Measurements from ENCODE around the gene RNF144A.

RNF144A gene

DNA sequence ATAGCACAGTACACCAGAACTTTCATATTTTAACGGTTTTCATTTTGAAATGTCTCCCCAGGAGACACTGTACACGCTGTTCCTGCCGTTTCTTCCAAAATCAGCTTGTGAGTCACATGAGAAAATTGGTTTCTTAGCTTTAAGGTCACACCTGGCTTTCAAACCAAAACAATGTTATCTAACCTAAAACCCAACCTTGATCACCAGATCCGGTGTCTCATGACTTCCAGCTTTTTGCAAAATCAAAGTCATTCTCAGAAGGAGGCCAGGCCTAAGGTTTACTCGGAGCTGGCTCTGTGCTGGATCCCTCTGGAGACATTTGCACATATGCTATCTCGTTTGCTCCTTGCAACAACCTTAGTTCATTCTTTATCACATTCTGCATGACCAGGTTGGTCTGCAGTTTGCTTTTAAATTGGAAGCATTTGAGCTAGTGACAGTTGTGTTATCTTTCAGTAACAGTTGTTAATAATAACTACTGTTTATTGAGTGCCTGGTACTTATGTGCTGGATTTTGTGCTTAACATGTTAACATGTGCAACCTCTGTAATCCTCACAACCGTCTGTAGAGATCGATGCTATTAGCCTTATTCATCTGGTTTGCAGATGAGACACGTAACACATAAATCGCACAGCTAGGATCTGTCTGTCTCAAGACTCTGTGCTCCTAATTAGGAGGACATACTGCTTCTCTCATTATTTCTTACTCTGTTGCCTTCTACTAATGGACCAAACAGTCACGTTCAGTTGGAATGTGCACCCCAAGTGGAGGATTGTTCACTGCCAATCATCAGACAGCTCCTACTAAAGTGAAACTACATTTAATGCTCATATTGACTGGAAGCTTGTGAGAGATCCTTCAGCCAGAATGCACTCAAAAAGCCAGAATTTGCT, 105.5 kb downstream of the RNF144A start:
- no peak for DNase-seq (ENCODE audit: low spot score)

DNA sequence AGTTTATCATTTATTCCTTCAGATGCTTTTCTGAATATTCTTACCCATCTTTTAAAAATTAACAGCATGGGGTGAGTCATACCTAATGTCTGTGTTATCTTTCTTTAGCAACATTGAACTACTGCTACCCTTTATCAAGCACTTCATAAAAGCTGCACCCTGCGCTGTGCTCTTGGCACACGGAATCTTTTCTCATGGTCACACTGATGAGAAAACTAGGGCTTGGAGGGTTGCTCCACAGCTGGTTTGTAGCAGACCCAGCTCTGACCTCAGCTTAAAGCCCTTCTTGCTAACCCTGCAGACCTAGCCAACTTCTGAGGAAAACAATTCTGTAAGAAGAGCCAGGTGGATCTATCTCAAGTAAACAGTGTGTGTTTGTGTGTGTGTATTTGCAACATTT, 106.3 kb downstream of the RNF144A start:
- DNase-seq (ENCODE audit: low spot score): no peak

DNA sequence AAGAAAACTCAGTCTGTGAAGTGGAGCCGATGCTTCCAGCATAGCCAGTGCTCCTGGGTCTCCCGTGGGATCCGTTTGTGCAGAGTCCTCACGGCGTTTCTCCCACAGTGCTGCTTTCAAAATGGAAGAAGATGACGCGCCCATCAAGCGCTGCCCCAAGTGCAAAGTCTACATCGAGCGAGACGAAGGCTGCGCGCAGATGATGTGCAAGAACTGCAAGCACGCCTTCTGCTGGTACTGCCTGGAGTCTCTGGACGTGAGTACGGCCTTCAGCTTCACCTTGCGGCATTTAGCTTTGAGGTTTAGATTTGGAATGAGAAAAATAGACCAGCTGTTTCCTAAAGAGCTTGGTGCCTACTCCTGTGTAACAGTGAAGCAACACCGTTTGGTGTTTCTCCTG, 107.0 kb downstream of the RNF144A start:
- DNase-seq (ENCODE audit: low spot score): no peak

DNA sequence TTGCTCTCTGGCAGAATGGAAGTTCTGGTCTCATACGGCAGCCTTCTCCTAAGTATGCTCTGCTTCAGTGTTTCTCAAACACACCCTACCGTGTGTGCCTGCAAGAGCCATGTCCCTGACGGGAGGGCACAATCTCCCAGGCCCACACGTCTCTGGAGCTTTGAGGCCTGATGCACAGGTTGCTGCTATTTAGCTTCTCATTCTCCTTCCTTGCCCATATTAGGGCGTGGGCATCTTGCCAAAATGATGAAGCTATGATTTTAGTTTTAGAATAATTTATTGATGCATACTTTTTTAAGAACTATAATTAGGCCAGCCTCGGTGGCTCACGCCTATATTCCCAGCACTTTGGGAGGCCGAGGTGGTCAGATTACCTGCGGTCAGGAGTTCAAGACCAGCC, 107.9 kb downstream of the RNF144A start:
- DNase-seq (ENCODE audit: low spot score): no peak

DNA sequence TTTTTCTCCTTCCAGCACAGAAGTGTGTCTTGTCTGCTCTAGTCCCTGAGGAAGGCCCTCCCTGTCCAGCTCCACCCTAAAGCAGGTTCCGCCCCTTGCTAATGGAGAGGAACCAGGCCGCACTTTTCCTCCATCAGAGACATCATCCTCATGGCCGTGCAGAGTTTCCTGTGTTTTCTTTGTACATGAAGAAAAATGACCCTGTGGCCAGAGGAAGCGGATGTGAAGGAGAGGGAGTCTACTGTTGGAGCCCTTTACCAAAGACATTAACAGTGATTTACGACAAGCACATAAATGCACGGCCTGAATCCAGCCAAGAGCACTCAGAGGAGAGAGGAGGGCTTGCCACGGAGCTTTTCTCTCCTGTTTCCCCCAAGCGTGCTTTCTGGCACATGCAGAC, 109.5 kb downstream of the RNF144A start:
- DNase-seq (ENCODE audit: low spot score): no peak

DNA sequence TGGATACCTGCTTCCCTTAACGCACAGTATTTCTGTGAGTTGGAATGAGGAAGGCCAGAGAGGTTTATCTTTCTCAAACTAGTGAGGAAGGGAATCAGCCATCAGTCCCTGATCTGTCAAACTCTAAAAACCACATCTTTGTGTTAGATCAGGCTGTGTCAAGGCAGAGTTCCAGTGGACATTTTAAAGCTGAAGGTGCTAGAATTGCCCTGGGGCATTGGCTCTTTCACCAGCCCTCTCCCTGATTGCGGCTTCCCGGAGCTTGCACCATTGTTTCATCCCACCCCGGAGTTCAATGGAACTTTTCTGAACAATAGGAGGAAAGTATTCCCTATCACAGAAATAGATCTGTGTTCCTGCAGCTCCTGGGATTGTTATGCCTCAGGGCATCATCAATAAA, 110.2 kb downstream of the RNF144A start:
- DNase-seq (ENCODE audit: low spot score): no peak

DNA sequence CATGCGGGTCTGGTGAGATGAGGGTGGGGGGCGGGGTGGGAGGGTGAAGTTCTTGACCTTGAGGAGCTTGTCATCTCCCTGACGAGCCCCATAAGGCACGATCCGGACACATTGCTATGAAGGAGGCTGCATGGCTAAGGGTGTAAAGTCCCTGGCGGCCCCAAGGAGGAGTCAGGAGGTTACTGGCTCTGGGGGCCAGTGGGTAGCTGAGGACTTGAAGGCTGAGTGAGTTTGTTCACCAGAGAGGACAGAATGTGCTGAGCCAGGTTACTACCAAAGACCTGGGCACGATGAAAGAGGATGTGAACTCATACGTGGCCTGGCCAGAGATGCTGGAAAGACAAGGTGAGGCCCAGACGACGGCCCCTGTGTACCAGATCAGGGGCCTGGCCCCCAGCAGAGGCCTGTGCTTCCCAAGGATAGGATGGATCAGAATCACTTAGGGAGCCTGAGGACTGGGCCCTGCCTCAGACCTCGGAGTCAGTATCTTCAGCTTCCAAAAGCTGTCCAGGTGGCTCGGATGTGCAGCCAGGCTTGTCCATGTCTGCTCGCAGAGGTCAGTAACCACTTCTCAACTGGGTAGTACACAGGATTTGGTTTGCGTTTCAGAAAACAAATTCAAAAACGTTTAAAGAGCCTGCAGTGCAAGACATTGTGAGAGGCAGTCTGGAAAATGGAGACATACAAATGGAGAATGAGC, 110.9 kb downstream of the RNF144A start:
- DNase-seq (ENCODE audit: low spot score): no peak

DNA sequence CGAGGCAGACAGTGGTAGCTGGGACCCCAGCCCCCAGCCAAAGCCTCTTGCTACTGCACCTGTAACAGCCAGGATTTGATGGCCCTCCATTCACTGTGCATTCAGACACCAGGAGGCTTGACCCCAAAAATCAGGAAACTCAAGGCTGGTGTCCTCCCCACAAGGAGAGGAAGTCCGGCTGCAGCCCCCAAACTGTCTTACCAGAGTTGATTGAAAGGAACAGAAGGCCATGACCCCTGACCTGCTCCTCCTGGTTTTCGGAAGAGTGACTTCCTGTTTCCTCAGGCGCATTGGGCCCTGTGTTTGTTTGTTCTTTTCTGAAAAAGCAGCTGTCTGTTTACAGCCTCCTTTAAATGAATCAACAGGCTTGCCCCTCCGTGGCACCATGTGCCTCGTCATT, 111.6 kb downstream of the RNF144A start:
- no peak for DNase-seq (ENCODE audit: low spot score)

DNA sequence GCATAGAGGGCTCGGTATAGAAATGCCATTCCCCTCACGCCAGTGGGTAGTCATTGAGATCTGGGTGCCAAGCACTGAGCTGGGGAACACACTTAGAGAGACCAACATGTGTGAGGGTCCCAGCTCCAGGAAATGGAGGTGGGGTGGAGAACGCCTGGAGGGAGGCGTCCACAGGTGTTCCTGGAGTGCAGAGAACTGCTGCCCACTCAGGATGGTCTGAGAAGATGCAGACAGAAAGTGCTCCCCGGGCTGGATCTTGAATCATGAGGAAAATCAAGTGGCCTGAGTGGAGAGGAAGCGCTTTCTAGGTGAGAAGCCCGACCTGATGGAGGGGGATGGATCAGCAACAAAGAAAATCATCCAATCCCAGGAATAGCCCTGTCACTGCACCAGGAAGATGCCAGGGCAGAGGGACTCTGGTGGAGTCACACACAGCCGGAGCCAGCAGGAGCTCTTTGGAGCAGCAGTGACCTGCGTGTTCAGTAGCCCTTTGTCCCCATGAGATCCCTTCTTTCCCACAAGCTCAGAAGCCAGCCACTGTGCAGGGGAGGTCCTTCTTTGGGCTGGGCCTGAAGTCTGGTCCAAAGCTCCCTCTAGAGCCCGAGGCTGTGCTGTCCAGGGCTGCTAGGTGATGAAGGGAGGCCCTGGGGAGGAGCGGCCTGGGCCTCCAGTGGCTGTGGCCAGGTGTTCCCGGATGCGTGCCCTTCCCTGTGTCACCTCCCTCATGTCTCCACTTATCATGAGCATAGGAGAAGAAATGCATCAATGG, 112.3 kb downstream of the RNF144A start:
- DNase-seq (ENCODE audit: low spot score): no peak

DNA sequence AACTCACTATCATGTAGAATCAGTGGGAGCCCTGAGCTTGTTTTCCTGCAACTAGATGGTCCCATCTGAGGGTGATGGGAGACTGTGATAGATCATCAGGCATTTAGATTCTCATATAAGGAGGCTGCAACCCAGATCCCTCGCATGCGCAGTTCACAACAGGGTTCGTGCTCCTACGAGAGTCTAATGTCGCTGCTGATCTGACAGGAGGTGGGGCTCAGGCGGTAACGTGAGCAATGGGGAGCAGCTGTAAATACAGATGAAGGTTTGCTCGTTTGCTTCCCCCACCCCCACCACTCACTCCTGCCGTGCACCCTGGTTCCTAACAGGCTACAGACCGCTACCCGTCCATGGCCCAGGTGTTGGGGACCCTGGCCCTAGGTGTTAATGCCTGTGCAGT, 113.6 kb downstream of the RNF144A start:
- no peak for DNase-seq (ENCODE audit: low spot score)

DNA sequence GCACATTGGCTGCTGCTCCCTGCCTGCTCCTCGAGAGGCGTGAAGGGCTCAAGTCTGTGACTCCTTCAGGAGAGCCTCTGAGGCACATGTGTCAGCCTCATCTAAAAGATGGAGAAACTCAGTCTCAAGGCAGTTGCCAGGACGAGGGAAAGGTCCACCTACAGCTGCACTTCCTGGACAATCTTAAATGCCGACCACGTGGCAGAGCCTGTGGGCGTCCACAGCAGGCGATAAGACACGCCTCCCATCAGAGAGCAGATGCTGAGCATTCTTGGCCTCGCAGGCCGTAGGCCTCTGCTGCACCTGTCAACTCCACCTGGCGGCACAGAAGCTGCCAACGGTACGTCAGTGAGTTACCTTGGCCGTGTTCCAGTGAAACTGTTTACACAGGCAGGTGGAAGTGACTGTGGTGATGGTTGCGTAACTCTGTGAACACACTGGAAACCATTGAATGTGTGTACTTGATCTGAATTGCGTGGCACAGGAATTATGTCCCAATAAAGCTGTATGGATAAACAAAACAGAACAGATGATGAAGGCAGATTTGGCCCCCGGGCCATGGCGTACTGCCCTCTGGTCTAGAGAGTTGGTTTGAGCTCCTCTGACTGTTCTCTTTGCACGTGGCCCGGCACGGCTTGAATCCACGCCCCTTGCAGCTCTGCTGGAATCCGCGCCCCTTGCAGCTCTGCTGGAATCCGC, 114.5 kb downstream of the RNF144A start:
- no peak for DNase-seq (ENCODE audit: low spot score)

DNA sequence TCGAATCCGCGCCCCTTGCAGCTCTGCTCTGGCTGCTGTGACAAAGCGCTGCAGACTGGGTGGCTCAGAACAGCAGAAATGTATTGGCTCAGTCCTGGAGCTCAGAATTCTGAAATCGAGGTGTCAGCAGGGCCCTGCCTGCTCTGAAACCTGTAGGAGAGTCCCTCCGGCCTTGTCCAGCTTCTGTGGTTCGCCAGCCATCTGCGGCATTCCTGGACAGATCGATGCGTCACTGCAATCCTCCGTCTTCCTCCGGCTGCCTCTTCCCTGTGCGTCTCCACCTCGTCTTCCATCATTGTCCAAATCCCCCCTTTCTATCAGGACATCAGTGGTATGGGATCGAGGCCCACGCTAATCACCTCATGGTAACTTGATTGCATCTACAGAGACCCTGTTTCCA, 115.2 kb downstream of the RNF144A start:
- DNase-seq (ENCODE audit: low spot score): no peak

DNA sequence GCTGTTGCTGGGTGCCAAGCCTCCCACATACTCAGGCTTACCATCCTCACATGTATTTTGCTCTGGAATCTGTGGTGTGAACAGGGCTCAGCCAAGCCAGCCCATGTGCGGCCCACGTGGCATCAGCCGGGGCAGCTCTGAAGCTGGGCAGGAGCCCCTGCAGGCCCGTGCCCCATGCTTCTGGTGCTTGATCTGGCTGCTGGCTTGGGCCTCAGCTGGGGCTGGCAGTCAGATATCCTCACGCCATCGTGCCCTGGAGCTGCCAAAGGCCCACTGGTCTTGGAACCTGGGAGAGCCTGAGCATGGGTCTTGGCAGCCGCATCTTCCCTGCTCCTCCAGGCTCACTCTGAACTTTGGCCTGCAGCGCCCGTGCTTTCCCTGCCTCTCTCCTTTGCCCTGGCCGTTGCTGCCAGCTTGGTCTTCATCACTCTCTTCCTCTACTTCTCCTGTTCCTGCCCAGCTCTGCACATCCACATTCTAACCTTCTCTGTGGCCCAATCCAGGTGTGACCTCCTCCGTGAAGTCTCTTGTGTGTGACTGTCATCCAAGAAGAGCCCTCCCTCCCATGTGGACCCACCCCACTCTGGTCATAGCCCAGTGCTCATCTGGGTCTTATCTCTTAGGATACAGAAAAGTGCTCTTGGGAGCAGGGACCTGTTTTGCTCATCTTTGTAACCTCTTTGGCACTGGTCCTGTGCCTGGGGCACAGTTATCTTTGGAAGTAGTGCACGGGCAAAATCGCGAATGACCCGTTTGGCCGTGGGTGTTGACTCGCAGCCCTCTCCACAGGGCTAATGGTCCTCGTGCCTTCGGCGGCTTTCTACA, 116.1 kb downstream of the RNF144A start:
- DNase-seq (ENCODE audit: low spot score): no peak

DNA sequence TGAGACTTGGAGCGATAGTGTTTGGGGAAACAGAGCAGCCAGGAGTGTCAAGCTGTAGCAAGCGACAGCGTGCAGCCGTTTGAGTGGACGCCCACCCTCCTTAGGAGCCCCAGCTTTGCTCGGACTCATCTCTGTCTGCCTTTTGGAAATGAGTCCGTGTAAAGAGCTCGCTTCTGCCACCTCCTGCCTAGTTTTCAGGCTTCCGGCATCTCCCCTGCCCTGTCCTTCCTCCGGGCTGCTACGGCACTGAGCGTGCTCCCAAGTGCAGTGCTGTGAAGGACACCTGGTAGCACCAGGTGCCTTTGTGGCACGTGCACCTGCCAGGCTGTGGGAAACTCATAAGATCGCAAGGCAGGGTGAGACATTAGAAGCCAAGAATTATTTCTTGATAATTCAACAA, 117.1 kb downstream of the RNF144A start:
- no peak for DNase-seq (ENCODE audit: low spot score)

DNA sequence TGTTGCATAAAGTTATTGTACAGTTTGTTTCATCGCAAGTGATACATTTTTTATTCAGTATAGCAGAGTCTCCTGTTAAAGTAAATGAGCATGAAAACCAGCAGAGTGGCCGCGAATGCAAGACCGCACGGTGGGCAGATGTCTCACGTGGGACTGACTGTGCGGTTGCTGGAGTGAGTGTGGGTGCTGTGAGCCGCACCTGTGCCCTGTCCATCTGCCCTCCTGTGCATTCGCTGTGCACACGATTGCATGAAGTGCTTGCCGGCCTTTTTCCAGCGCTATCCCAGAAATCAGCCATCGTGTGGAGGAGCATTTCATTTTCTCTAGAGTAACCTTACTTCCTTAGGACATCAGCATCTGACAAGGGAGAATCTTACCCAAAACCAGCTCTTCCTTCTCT, 118.7 kb downstream of the RNF144A start:
- DNase-seq (ENCODE audit: low spot score): no peak

DNA sequence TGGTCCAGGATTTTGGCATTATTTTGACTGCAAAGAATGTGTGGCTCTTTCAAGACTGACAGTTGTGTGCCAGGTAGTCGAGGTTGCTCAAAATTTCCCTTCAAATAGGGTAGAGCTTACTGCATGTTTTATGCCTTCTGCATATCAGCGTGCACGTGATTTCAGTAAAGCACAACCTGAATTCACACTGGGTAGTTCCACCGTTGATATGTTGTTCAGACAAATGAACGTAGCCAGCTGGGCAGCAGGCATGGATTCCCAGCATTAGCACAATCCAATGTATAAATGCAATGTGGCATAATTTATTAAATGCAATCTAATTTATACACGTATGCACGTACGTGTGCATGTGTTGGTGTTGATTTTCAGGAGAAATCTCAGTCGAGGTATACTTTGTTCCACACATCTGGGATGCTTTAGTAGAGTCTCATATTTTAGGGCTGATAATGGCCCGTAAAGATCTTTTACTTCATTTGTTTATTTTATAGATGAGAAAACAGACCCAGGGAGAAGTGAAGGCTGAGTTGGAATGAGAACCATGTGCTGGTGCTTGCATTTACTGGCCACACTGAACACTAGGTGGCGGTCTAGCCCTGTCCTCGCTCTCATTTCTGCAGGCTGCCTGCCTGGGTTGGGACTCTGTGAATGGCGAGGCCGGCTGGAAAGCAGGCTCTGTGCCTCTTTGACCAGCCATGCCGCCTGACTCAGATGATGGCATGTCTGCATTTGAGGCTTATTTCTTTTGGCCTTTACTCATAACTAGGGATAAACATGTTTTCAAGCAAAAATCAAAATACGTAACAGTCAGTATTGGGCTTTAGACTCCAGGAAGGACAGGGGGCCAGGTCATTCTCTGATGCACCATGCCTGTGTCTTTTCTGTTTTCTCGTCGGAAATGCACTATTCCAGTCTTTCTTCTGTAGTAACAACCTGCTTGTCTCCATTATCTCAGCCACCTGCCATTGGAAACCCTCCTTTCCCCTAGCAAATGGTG, 120.4 kb downstream of the RNF144A start:
- peak; percentile 81 for DNase-seq (ENCODE audit: low spot score)

DNA sequence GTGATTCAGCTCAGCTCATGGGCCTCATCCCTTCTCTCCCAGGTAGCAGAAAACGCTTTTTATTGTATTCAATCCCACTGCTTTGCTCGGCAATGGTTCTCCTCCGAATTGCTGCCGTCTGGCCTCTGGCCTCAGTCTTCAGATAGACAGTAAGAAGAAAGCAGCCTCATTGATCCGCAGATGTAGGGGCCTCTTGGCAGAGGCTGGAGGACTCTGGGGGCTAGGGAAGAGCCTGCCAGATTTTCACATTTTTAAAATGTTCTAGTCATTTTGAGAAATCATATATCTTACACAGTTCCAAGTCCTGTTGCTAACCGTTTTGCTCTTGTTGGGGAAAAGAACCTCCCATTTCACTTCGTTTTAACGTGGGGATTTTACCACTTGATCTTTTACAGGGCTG, 123.3 kb downstream of the RNF144A start:
- DNase-seq (ENCODE audit: low spot score): no peak

DNA sequence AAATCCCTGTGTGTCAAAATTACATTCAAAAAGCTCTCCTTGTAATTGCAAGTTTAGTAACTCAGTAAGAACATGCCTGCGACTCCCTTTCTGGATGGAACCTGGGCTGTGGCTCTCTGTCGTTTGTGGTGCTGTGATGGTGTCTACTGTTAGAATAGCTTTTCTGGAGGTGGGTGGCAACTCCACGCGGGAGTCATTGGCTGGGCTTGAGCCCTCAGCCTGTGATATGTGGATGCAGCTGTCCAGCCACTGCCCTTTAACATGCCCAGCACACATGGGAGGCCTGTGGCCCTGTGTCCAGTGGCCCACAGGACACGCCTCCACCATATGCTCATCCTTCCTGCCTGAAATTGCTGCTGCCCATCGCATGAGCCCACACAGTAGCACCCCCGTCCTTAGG, 124.2 kb downstream of the RNF144A start:
- DNase-seq (ENCODE audit: low spot score): no peak

DNA sequence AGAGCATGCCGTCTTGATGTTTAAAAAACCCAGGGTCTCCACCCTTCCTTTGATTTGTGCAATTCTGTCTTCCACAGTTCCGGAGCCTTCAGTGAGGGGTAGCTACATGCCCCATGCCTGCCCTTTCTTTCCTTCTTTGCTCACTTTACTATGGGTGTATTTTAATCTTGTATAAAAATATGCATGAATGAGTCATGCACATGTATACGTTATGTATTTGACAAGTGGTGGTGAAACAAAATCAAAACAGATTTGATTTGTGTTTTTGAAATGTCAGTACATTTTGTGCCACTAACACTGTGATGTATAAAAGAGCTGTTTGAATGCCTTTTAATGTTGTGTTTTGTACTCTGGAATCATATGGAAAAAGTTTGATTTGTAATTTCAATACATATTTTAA, 126.5 kb downstream of the RNF144A start:
- DNase-seq (ENCODE audit: low spot score): no peak

Measured in AG08395 (cell line).